H1 (cell line): ENCODE measurements around the gene GCGR. TPM values are rescaled to one million over a fixed set of nuclear protein-coding genes. Genes with fewer than 3 reads are reported as not detected.
A peak's percentile ranks its signal among the peaks of the same experiment; 100 is the strongest.

Experiments used
- CTCF ChIA-PET: fragments of 300-600 bp; sonication (Branson Sonifier 250); formaldehyde crosslinking; loops from one replicate; lab custom pipeline; 2021; ENCODE audit not compliant: partially characterized antibody; lab: Charles Lee
- POLR2A ChIA-PET: fragments of 300-600 bp; sonication (Branson Sonifier 250); formaldehyde crosslinking; loops from one replicate; lab custom pipeline; 2021; ENCODE audit warnings: inconsistent platforms; ENCODE audit not compliant: partially characterized antibody; lab: Charles Lee
- DNase-seq, 2 experiments: peaks; one replicate each; pipeline versions ENCODE4 v3.0.0 to v3.0.0-alpha.2; 2010 to 2022; ENCODE audit warnings: low spot score in 2 of 2, low read depth in 1 of 2, mixed read lengths in 1 of 2
- FAIRE-seq: peaks from 2 replicates; lab custom pipeline; 2011; peaks lifted over from hg19 to GRCh38; lab: Jason Lieb, UNC
- H2AFZ ChIP-seq: 2 replicates; pipeline ENCODE4 v1.8.1; 2012; ENCODE audit warnings: low read length, inconsistent platforms
- H2AK5ac ChIP-seq: 2 replicates; pipeline ENCODE4 v1.6.1; 2013; ENCODE audit warnings: low read depth, low read length
- H2BK120ac ChIP-seq: replicated peaks from 2 replicates; pipeline ENCODE3; 2013; ENCODE audit warnings: low read depth, low read length, inconsistent platforms
- H2BK12ac ChIP-seq: 2 replicates; pipeline ENCODE4 v1.6.1; 2013; ENCODE audit warnings: low read depth, low read length
- H2BK15ac ChIP-seq: 2 replicates; pipeline ENCODE4 v1.6.1; 2013; ENCODE audit warnings: low read length
- H2BK20ac ChIP-seq: 2 replicates; pipeline ENCODE4 v1.6.1; 2013; ENCODE audit warnings: low read length
- H2BK5ac ChIP-seq: 2 replicates; pipeline ENCODE4 v1.6.1; 2013; ENCODE audit warnings: low read depth, low read length
- H3K14ac ChIP-seq: 2 replicates; pipeline ENCODE4 v1.6.1; 2013; ENCODE audit warnings: inconsistent platforms; ENCODE audit not compliant: insufficient read length
- H3K18ac ChIP-seq: 2 replicates; pipeline ENCODE4 v1.6.1; 2013; ENCODE audit warnings: low read length; ENCODE audit errors: extremely low read depth
- H3K23ac ChIP-seq: 2 replicates; pipeline ENCODE4 v1.6.1; 2013; ENCODE audit warnings: inconsistent platforms; ENCODE audit not compliant: insufficient read length
- H3K23me2 ChIP-seq: 2 replicates; pipeline ENCODE4 v1.6.1; 2013; ENCODE audit warnings: low read depth, low read length
- H3K27ac ChIP-seq: 2 replicates; pipeline ENCODE4 v1.6.1; 2011; ENCODE audit warnings: low read depth, low read length, inconsistent platforms
- H3K27me3 ChIP-seq, 4 experiments: replicated peaks in 1 of 4; 1 replicate in 1 of 4; 2 replicates in 3 of 4; pipeline versions ENCODE4 v1.6.1 to v1.8.1; 2011 to 2013; ENCODE audit warnings: low read length in 3 of 4, mild to moderate bottlenecking in 3 of 4, inconsistent platforms in 2 of 4, mixed read lengths in 2 of 4, moderate library complexity in 1 of 4; ENCODE audit not compliant: control insufficient read depth in 3 of 4, insufficient read depth in 3 of 4; ENCODE audit errors: extremely low read depth in 1 of 4
- H3K36me3 ChIP-seq, 4 experiments: 2 replicates each; pipeline versions ENCODE4 v1.6.1 to v1.8.1; 2011 to 2013; ENCODE audit warnings: mild to moderate bottlenecking in 4 of 4, low read length in 3 of 4, moderate library complexity in 2 of 4, control low read depth in 1 of 4, inconsistent platforms in 1 of 4; ENCODE audit not compliant: insufficient read depth in 4 of 4, control insufficient read depth in 2 of 4
- H3K4ac ChIP-seq: replicated peaks from 2 replicates; pipeline ENCODE3; 2013; ENCODE audit warnings: low read length, low read depth, mixed read lengths, inconsistent platforms; ENCODE audit not compliant: insufficient read length
- H3K4me1 ChIP-seq, 4 experiments: replicated peaks in 1 of 4; 1 replicate in 1 of 4; 2 replicates in 3 of 4; pipeline versions ENCODE4 v1.6.1 to v1.8.1; 2011 to 2013; ENCODE audit warnings: low read length in 3 of 4, inconsistent platforms in 2 of 4, mixed read lengths in 1 of 4; ENCODE audit not compliant: insufficient read depth in 4 of 4, control insufficient read depth in 3 of 4
- H3K4me2 ChIP-seq, 2 experiments: 2 replicates each; pipeline versions ENCODE4 v1.6.1 to v1.8.1; 2011 to 2013; ENCODE audit warnings: low read depth in 2 of 2, low read length in 2 of 2, control low read depth in 1 of 2, inconsistent platforms in 1 of 2, mild to moderate bottlenecking in 1 of 2; ENCODE audit not compliant: insufficient read depth in 1 of 2
- H3K4me3 ChIP-seq, 4 experiments: fragments of 200-600, 300-600 bp in 1 of 4; sonication (generic), shearing (Covaris generic), sonication (Bioruptor Twin) in 1 of 4; 2 replicates each; pipeline versions ENCODE4 v1.5.1 to v1.8.1; 2011 to 2016; ENCODE audit warnings: low read length in 4 of 4, low read depth in 3 of 4, control low read depth in 2 of 4, inconsistent platforms in 2 of 4, mild to moderate bottlenecking in 2 of 4, mixed read lengths in 1 of 4, moderate library complexity in 1 of 4; ENCODE audit not compliant: insufficient read depth in 2 of 4; ENCODE audit errors: extremely low read depth in 1 of 4
- H3K56ac ChIP-seq: replicated peaks from 2 replicates; pipeline ENCODE3; 2013; ENCODE audit warnings: low read depth, mild to moderate bottlenecking, mixed read lengths, low read length, inconsistent platforms; ENCODE audit not compliant: insufficient read length
- H3K79me1 ChIP-seq: 2 replicates; pipeline ENCODE4 v1.6.1; 2013; ENCODE audit warnings: low read depth, low read length, control low read depth
- H3K79me2 ChIP-seq, 2 experiments: 2 replicates each; pipeline versions ENCODE4 v1.6.1 to v1.8.1; 2012 to 2013; ENCODE audit warnings: low read length in 2 of 2, mild to moderate bottlenecking in 2 of 2, inconsistent platforms in 1 of 2; ENCODE audit not compliant: insufficient read depth in 2 of 2, control insufficient read depth in 1 of 2
- H3K9ac ChIP-seq, 4 experiments: replicated peaks in 1 of 4; 1 replicate in 1 of 4; 2 replicates in 3 of 4; pipeline versions ENCODE4 v1.6.1 to v1.8.1; 2011 to 2013; ENCODE audit warnings: low read depth in 3 of 4, low read length in 3 of 4, control low read depth in 2 of 4, mild to moderate bottlenecking in 2 of 4, moderate library complexity in 2 of 4, inconsistent platforms in 1 of 4; ENCODE audit errors: extremely low read depth in 1 of 4
- H3K9me3 ChIP-seq, 2 experiments: 2 replicates each; pipeline versions ENCODE4 v1.6.1 to v1.8.1; 2012 to 2013; ENCODE audit warnings: mild to moderate bottlenecking in 2 of 2, moderate library complexity in 2 of 2, control low read depth in 1 of 2, inconsistent platforms in 1 of 2, low read depth in 1 of 2, low read length in 1 of 2, mixed read lengths in 1 of 2; ENCODE audit not compliant: insufficient read depth in 2 of 2
- H4K20me1 ChIP-seq, 2 experiments: replicated peaks in 1 of 2; 2 replicates each; pipeline versions ENCODE3 to v1.8.1; 2011 to 2013; ENCODE audit warnings: inconsistent platforms in 2 of 2, low read length in 2 of 2, mild to moderate bottlenecking in 1 of 2; ENCODE audit not compliant: insufficient read depth in 2 of 2, control insufficient read depth in 1 of 2
- H4K5ac ChIP-seq: 2 replicates; pipeline ENCODE4 v1.6.1; 2013; ENCODE audit warnings: low read length, low read depth, mixed read lengths, inconsistent platforms; ENCODE audit not compliant: insufficient read length
- H4K8ac ChIP-seq: 2 replicates; pipeline ENCODE4 v1.8.0; 2013; ENCODE audit warnings: mild to moderate bottlenecking, moderate library complexity, low read length, inconsistent platforms; ENCODE audit not compliant: insufficient read depth; ENCODE audit errors: extremely low read depth
- H4K91ac ChIP-seq: replicated peaks from 2 replicates; pipeline ENCODE3; 2013; ENCODE audit warnings: low read length, mixed read lengths, inconsistent platforms; ENCODE audit not compliant: insufficient read length
- ASH2L ChIP-seq: fragments of 200-600, 300-600 bp; sonication (generic); IDR thresholded peaks from one replicate; pipeline ENCODE4 v1.7.1; 2017; ENCODE audit warnings: low read length
- JUN ChIP-seq: IDR thresholded peaks from 2 replicates; pipeline ENCODE4 v1.6.1; 2011; ENCODE audit warnings: low read depth, mild to moderate bottlenecking, improper control_type of control experiment, low read length
- RBBP5 ChIP-seq: IDR thresholded peaks from 2 replicates; pipeline ENCODE4 v1.7.1; 2012; ENCODE audit warnings: low read depth, mild to moderate bottlenecking, inconsistent platforms, low read length, moderate library complexity, borderline replicate concordance
- SIRT6 ChIP-seq: IDR thresholded peaks from one replicate; pipeline ENCODE4 v1.7.1; 2012; ENCODE audit warnings: low read length, inconsistent platforms
- WGBS, 2 experiments: shearing (Covaris generic) in 1 of 2; methylation state at CpG; one replicate each; pipeline versions ENCODE4 v1.1.6 to v1.1.7; 2013 to 2015; ENCODE audit warnings: low lambda C conversion rate in 2 of 2, mixed read lengths in 2 of 2, inconsistent platforms in 1 of 2, low coverage in 1 of 2, missing lambda C conversion rate in 1 of 2; ENCODE audit not compliant: insufficient replicate concordance in 2 of 2, insufficient coverage in 1 of 2, insufficient read length in 1 of 2; ENCODE audit errors: extremely low coverage in 1 of 2, missing lambda C conversion rate in 1 of 2; 5-methylcytosine and 5-hydroxymethylcytosine counted together
- polyA plus RNA-seq, 7 experiments: library from polyadenylated mRNA; depleted of rRNA in 3 of 7; stranded (reverse) in 5 of 7; unstranded in 2 of 7; fragments of >200 nt in 5 of 7; fragments of 200-250 nt in 2 of 7; gene quantifications; 1 replicate in 5 of 7; 2 replicates in 1 of 7; 4 replicates in 1 of 7; pipeline versions ENCODE4 v1.2.1 to v1.2.3, GENCODE V29; 2011 to 2013; ENCODE audit warnings: missing spikeins in 2 of 7, mixed read lengths in 2 of 7
- total RNA-seq: library from RNA; stranded (reverse); fragmentation: NEBNext Ultra II Directional; extraction: Animal tissue kit (Norgen Biotek cat#: 25700); gene quantifications from 2 replicates; pipeline ENCODE4 v1.2.1, GENCODE V29; 2021

Gene GCGR
- total and polyA plus RNA-seq, 2 of the 8 experiments (the other 6 are each of a cell fraction or from before 2014, with no cell fraction given): 0.44 to 0.56 TPM

DNA sequence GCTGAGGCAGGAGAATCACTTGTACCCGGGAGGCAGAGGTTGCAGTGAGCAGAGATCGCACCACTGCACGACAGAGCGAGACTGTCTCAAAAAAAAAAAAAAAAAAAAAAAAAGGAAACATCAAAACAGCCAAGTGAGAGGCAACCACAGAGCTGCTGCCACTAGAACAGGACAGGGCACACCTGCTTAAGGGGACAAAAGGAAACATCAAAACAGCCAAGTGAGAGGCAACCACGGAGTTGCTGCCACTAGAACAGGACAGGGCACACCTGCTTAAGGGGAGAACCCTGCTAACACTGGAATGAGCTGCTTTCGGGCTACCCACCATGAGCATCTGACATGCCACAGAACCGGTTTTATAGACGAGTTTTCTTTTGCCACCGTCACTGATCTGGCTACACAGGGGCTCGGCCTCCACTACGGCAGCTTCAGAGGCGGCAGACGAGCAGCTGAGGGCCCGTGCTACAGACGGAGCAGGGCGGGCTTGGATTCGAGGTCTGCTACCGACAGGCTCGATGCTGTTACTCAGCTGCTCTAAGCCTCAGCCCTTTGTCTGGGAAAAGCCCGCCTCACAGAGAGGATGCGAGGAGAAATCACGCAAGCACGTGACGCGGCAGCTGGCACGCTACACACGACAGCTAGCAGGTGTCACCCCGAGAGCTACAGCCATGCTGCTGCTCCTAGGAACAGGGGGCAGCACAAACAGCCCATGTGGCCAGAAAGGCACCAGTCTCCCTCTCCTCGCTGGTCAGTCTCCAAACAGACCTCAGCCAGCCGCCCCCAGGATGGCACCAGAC lies 54.4 kb downstream of the GCGR start:
- no peak overlapping the region for H3K56ac ChIP-seq
- no peak overlapping the region for H4K5ac ChIP-seq
- H2BK5ac ChIP-seq: no peak overlapping the region
- H3K79me1 ChIP-seq: peaks cover 17% of the 10 kb centered on the region
- H3K9ac ChIP-seq: 0 out of 7 replicates have a peak overlapping the region, but pooled peaks of 1 of the 4 experiments have one; percentile 4
- DNase-seq (no peak), FAIRE-seq (no peak)
- no peak overlapping the region for H2BK12ac ChIP-seq
- no peak overlapping the region for H2BK20ac ChIP-seq
- no peak overlapping the region for H2BK120ac ChIP-seq
- H2AFZ ChIP-seq: no peak overlapping the region
- no peak overlapping the region for H2BK15ac ChIP-seq
- H3K4me3 ChIP-seq: peak overlapping the region in 1 of 4 experiments; percentile 80; a peak in 1 of 8 replicates
- 89% methylated on average over 20 of the region's 30 CpGs; no CpG with 5 or more reads in 1 of the 2 experiments for WGBS, 2 experiments
- no peak overlapping the region for H3K14ac ChIP-seq
- H3K9me3 ChIP-seq: no peaks in the 10 kb centered on the region
- peaks cover 8% of the 10 kb centered on the region for H3K23me2 ChIP-seq
- no peak overlapping the region for H3K23ac ChIP-seq
- no peaks in the 10 kb centered on the region; a peak in 1 of 7 replicates for H3K27me3 ChIP-seq
- H3K18ac ChIP-seq: no peak overlapping the region
- H3K27ac ChIP-seq: no peak overlapping the region
- ChIA-PET CTCF (interaction anchor here (0.8 to 2.7 kb wide), 4 partner anchors 11 to 123 kb away, joined by 3 to 18 read pairs (median 6); no protein-coding TSS in a partner anchor), POLR2A (interaction anchor here (0.9 to 3.6 kb wide), 6 partner anchors 8 to 144 kb away, joined by 3 to 17 read pairs (median 4); partner anchors contain the start of genes ARHGDIA and PPP1R27)
- H4K20me1 ChIP-seq: peaks cover 7 to 20% of the 10 kb centered on the region in 2 experiments
- peaks cover 0 to 5% (median 5%) of the 10 kb centered on the region in 4 experiments; a peak in 5 of 7 replicates for H3K4me1 ChIP-seq
- peaks cover 19 to 41% (median 28%) of the 10 kb centered on the region in 4 experiments; a peak in 7 of 8 replicates for H3K36me3 ChIP-seq
- H4K8ac ChIP-seq: peak overlapping the region; percentile 73; the same call in 1 of the 2 replicates
- no peak overlapping the region for H2AK5ac ChIP-seq
- H3K4ac ChIP-seq: no peak overlapping the region
- H4K91ac ChIP-seq: peak overlapping the region; percentile 56
- H3K79me2 ChIP-seq: peaks cover 13 to 44% of the 10 kb centered on the region in 2 experiments
- H3K4me2 ChIP-seq: peak overlapping the region; percentile 79 to 92; a peak in 2 of 4 replicates
- TF ChIP-seq ASH2L (no peak), SIRT6 (no peak), RBBP5 (no peak), JUN (no peak)
